Measurements from ENCODE around the gene TMPRSS9. TPM values are rescaled to one million over a fixed set of nuclear protein-coding genes. Genes with fewer than 3 reads are reported as not detected.

The TMPRSS9 gene
- total and polyA plus RNA-seq, 2 of the 13 experiments (the other 11 are each of a cell fraction or from before 2014, with no cell fraction given) = 2.5 to 5.2 TPM

GRCh38 chr19:2455851-2456570 is 95.9 kb downstream of the TMPRSS9 start:
- Histone ChIP-seq H3K4me2 (ENCODE audit: low read depth, low read length) (peak overlapping the region; percentile 87), H3K36me3 (replicated peaks in 1 of 2; ENCODE audit: control insufficient read depth in 1 of 2, insufficient read depth in 2 of 2, low read length in 2 of 2) (peaks cover 1 to 13% of the 10 kb centered on the region in 2 experiments; a peak in 1 of 5 replicates), H2AFZ (ENCODE audit: low read length) (no peak overlapping the region), H3K9me3 (ENCODE audit: low read length) (no peaks in the 10 kb centered on the region), H3K79me2 (ENCODE audit: insufficient read depth, low read length) (peaks cover 47% of the 10 kb centered on the region), H3K4me3 (replicated peaks in 1 of 3; ENCODE audit: insufficient read depth in 1 of 3, low read depth in 2 of 3, low read length in 3 of 3) (peak overlapping the region; percentile 84 to 95 (median 85)), H4K20me1 (ENCODE audit: insufficient read depth, low read length) (0 out of 2 replicates have a peak, but pooled peaks cover 9% of the 10 kb centered on the region), H3K27ac (ENCODE audit: extremely low read length, insufficient read depth, low read length) (peak overlapping the region; percentile 64), H3K9ac (ENCODE audit: insufficient read depth, low read depth, low read length) (peak overlapping the region; percentile 95), H3K4me1 (ENCODE audit: insufficient read depth, low read length) (peaks cover 49% of the 10 kb centered on the region), H3K27me3 (ENCODE audit: control insufficient read depth in 1 of 2, insufficient read depth in 2 of 2, low read length in 2 of 2) (no peaks in the 10 kb centered on the region)
- DNase-seq (ENCODE audit: low spot score) = no peak
- BruUV-seq (replicated peaks) = no TSS peak
- intact Hi-C loops (cut with micrococcal nuclease; ENCODE audit: unreplicated experiment) = no loop called here
- in situ Hi-C loops (cut with HindIII; ENCODE audit: extremely low pct_ligation_motif_present, low pct_unique_long_range_greater_than_20kb) = no loop called here
- no peak for ATAC-seq
- FAIRE-seq = no peak
- ChIA-PET POLR2A (interaction anchor here (1.0 to 3.5 kb wide), 8 partner anchors 20 to 155 kb away, joined by 3 to 49 read pairs (median 6); partner anchors contain the start of genes GADD45B and TIMM13), CTCF (ENCODE audit: low intra/inter-chr PET ratio, low total read pairs) (no interaction called here)
- 3% methylated on average over 6 of the region's 62 CpGs for WGBS (ENCODE audit: low lambda C conversion rate)
- TF ChIP-seq YY1 (IDR thresholded peaks at IDR 0.05; ENCODE audit: insufficient read depth, insufficient replicate concordance, low read depth, low read length) (no peak), ZNF614 (CRISPR knock-in tag; IDR thresholded peaks at IDR 0.05; ENCODE audit: borderline replicate concordance) (no peak), ZNF564 (CRISPR knock-in tag; IDR thresholded peaks at IDR 0.05) (no peak), NCOR1 (IDR thresholded peaks at IDR 0.05; ENCODE audit: borderline replicate concordance, low read length) (no peak), ZNF563 (CRISPR knock-in tag; IDR thresholded peaks at IDR 0.05) (0 out of 2 replicates have a peak, but pooled peaks have one; percentile 45), ZNF225 (CRISPR knock-in tag; IDR thresholded peaks at IDR 0.05) (no peak), ZBTB7A (CRISPR knock-in tag; IDR thresholded peaks at IDR 0.05) (0 out of 2 replicates have a peak, but pooled peaks have one; percentile 31), ZFP90 (CRISPR knock-in tag; IDR thresholded peaks at IDR 0.05; ENCODE audit: borderline replicate concordance) (0 out of 2 replicates have a peak, but pooled peaks have one; percentile 45), GABPB1 (CRISPR knock-in tag; IDR thresholded peaks at IDR 0.05) (no peak; the same call in 1 of the 2 replicates), GPN1 (CRISPR knock-in tag; IDR thresholded peaks at IDR 0.05; ENCODE audit: borderline replicate concordance) (no peak), HNRNPUL1 (IDR thresholded peaks at IDR 0.05; ENCODE audit: low read depth, low read length) (no peak), ATF2 (CRISPR knock-in tag; IDR thresholded peaks at IDR 0.05) (no peak), FLYWCH1 (CRISPR knock-in tag; IDR thresholded peaks at IDR 0.05) (no peak), ZIK1 (CRISPR knock-in tag; IDR thresholded peaks at IDR 0.05; ENCODE audit: borderline replicate concordance, low read depth) (no peak), SIX1 (CRISPR knock-in tag; IDR thresholded peaks at IDR 0.05; ENCODE audit: borderline replicate concordance) (no peak), NFE2L2 (IDR thresholded peaks at IDR 0.05; ENCODE audit: low read length) (no peak), PATZ1 (CRISPR knock-in tag; IDR thresholded peaks at IDR 0.05) (no peak), RORA (CRISPR knock-in tag; IDR thresholded peaks at IDR 0.05) (no peak)
- TF ChIP-seq, protein P1, sequence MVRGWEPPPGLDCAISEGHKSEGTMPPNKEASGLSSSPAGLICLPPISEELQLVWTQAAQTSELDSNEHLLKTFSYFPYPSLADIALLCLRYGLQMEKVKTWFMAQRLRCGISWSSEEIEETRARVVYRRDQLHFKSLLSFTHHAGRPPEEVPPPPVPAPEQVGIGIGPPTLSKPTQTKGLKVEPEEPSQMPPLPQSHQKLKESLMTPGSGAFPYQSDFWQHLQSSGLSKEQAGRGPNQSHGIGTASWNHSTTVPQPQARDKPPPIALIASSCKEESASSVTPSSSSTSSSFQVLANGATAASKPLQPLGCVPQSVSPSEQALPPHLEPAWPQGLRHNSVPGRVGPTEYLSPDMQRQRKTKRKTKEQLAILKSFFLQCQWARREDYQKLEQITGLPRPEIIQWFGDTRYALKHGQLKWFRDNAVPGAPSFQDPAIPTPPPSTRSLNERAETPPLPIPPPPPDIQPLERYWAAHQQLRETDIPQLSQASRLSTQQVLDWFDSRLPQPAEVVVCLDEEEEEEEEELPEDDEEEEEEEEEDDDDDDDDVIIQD (CRISPR knock-in tag; IDR thresholded peaks at IDR 0.05; ENCODE audit: low read depth) = no peak
